ENCODE results near the gene MAN2A2.

Gene MAN2A2

DNA sequence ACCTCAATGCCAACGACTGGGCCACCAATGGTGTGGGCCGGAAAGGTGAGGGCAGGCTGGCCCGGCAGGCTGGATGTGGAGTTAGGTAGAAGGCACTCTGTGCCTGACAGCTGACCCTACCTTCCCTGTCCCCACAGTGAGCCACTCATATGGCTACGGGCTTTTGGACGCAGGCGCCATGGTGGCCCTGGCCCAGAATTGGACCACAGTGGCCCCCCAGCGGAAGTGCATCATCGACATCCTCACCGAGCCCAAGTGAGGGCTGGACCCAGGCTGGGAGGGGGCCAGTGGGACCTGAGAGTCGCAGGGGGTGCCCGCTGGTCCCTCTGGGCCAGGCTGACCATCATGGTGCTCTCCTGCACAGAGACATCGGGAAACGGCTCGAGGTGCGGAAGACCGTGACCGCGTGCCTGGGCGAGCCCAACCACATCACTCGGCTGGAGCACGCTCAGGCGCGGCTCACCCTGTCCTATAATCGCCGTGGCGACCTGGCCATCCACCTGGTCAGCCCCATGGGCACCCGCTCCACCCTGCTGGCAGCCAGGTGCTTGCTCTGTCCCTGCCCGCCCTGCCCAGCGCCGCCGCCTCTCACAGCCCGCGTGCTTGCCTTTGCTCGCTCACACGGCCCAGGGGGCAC, 23.3 kb upstream of the MAN2A2 start:
- TF ChIP-seq, protein P1, sequence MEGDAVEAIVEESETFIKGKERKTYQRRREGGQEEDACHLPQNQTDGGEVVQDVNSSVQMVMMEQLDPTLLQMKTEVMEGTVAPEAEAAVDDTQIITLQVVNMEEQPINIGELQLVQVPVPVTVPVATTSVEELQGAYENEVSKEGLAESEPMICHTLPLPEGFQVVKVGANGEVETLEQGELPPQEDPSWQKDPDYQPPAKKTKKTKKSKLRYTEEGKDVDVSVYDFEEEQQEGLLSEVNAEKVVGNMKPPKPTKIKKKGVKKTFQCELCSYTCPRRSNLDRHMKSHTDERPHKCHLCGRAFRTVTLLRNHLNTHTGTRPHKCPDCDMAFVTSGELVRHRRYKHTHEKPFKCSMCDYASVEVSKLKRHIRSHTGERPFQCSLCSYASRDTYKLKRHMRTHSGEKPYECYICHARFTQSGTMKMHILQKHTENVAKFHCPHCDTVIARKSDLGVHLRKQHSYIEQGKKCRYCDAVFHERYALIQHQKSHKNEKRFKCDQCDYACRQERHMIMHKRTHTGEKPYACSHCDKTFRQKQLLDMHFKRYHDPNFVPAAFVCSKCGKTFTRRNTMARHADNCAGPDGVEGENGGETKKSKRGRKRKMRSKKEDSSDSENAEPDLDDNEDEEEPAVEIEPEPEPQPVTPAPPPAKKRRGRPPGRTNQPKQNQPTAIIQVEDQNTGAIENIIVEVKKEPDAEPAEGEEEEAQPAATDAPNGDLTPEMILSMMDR (conservative IDR thresholded peaks at IDR 0.05; ENCODE audit: control insufficient read depth, insufficient read depth, low read depth, low read length) = no peak
- no peak for DNase-seq (ENCODE audit: low read depth)
- H3K4me3 ChIP-seq (ENCODE audit: control insufficient read depth, low read depth, low read length) = no peak overlapping the region

DNA sequence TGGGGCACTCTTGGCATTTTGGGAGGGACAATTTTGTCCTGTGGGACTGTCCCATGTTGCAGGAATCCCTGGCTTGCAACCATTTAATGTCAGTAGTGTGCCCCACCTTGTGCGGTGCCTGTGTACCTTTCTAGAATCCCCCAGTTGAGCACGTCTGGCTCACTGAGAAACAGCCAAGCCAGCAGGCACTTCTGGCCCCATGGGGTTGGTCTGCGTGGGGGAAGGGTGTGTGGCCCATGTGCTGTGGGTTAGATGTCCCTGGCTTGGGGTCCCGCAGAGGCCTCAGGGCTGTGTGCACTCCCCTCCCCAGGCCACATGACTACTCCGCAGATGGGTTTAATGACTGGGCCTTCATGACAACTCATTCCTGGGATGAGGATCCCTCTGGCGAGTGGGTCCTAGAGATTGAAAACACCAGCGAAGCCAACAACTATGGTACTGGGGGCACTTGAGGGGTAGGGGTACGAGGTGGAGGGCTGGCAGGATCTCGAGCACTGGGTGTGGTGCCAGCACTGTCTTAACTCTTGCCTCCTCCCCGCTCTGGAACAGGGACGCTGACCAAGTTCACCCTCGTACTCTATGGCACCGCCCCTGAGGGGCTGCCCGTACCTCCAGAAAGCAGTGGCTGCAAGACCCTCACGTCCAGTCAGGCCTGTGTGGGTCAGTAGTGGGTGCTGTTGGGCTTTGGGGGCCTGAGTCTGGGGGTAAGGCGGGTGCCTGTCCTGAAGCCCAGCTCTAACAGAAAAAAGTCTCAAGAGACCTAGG, 22.5 kb upstream of the MAN2A2 start:
- DNase-seq (ENCODE audit: low read depth) = no peak
- TF ChIP-seq, protein P1 (conservative IDR thresholded peaks at IDR 0.05; ENCODE audit: control insufficient read depth, insufficient read depth, low read depth, low read length) = no peak
- no peak overlapping the region for H3K4me3 ChIP-seq (ENCODE audit: control insufficient read depth, low read depth, low read length)

DNA sequence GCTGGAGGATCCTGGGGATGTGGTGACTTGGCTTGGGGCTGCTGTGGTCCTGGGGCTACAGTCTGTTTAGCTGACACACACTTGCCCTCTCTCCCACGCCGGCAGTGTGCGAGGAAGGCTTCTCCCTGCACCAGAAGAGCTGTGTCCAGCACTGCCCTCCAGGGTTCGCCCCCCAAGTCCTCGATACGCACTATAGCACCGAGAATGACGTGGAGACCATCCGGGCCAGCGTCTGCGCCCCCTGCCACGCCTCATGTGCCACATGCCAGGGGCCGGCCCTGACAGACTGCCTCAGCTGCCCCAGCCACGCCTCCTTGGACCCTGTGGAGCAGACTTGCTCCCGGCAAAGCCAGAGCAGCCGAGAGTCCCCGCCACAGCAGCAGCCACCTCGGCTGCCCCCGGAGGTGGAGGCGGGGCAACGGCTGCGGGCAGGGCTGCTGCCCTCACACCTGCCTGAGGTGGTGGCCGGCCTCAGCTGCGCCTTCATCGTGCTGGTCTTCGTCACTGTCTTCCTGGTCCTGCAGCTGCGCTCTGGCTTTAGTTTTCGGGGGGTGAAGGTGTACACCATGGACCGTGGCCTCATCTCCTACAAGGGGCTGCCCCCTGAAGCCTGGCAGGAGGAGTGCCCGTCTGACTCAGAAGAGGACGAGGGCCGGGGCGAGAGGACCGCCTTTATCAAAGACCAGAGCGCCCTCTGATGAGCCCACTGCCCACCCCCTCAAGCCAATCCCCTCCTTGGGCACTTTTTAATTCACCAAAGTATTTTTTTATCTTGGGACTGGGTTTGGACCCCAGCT, 21.7 kb upstream of the MAN2A2 start:
- no peak for DNase-seq (ENCODE audit: low read depth)
- TF ChIP-seq, protein P1 (conservative IDR thresholded peaks at IDR 0.05; ENCODE audit: control insufficient read depth, insufficient read depth, low read depth, low read length) = no peak
- H3K4me3 ChIP-seq (ENCODE audit: control insufficient read depth, low read depth, low read length) = no peak overlapping the region

DNA sequence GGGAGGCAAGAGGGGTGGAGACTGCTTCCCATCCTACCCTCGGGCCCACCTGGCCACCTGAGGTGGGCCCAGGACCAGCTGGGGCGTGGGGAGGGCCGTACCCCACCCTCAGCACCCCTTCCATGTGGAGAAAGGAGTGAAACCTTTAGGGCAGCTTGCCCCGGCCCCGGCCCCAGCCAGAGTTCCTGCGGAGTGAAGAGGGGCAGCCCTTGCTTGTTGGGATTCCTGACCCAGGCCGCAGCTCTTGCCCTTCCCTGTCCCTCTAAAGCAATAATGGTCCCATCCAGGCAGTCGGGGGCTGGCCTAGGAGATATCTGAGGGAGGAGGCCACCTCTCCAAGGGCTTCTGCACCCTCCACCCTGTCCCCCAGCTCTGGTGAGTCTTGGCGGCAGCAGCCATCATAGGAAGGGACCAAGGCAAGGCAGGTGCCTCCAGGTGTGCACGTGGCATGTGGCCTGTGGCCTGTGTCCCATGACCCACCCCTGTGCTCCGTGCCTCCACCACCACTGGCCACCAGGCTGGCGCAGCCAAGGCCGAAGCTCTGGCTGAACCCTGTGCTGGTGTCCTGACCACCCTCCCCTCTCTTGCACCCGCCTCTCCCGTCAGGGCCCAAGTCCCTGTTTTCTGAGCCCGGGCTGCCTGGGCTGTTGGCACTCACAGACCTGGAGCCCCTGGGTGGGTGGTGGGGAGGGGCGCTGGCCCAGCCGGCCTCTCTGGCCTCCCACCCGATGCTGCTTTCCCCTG, 21.0 kb upstream of the MAN2A2 start:
- DNase-seq (ENCODE audit: low read depth) = no peak
- TF ChIP-seq, protein P1 (conservative IDR thresholded peaks at IDR 0.05; ENCODE audit: control insufficient read depth, insufficient read depth, low read depth, low read length) = no peak
- no peak overlapping the region for H3K4me3 ChIP-seq (ENCODE audit: control insufficient read depth, low read depth, low read length)

DNA sequence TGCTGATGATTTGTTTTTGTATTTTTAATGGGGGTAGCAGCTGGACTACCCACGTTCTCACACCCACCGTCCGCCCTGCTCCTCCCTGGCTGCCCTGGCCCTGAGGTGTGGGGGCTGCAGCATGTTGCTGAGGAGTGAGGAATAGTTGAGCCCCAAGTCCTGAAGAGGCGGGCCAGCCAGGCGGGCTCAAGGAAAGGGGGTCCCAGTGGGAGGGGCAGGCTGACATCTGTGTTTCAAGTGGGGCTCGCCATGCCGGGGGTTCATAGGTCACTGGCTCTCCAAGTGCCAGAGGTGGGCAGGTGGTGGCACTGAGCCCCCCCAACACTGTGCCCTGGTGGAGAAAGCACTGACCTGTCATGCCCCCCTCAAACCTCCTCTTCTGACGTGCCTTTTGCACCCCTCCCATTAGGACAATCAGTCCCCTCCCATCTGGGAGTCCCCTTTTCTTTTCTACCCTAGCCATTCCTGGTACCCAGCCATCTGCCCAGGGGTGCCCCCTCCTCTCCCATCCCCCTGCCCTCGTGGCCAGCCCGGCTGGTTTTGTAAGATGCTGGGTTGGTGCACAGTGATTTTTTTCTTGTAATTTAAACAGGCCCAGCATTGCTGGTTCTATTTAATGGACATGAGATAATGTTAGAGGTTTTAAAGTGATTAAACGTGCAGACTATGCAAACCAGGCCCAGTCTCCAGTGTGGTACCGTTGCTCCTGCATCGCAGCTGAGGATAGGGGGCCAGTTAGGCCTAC, 20.1 kb upstream of the MAN2A2 start:
- no peak overlapping the region for H3K4me3 ChIP-seq (ENCODE audit: control insufficient read depth, low read depth, low read length)
- no peak for DNase-seq (ENCODE audit: low read depth)

More for the DNA sequence above, 20.1 kb upstream of the MAN2A2 start:
- TF ChIP-seq, protein P1 (conservative IDR thresholded peaks at IDR 0.05; ENCODE audit: control insufficient read depth, insufficient read depth, low read depth, low read length) = no peak

Measured in fibroblast of mammary gland (primary cell).